SK-N-SH (cell line): ENCODE data around the gene GOLGA8B. TPM values are rescaled to one million over a fixed set of nuclear protein-coding genes. Genes with fewer than 3 reads are reported as not detected.
"Not testable (repeated sequence)": the region's sequence is repeated elsewhere in the genome, so short reads cannot be mapped to it uniquely, and the experiment has no call there.

Source experiments
- CTCF ChIA-PET: fragments of 300-600, 350-600 bp; formaldehyde crosslinking; extraction: SDS; loops from one replicate; lab custom pipeline; 2021; lab: Yijun Ruan, JAX
- POLR2A ChIA-PET: fragments of 350-600 bp; sonication (Branson Sonifier 250); formaldehyde crosslinking; extraction: SDS; loops from one replicate; lab custom pipeline; 2020; ENCODE audit warnings: antibody characterized with exemption, inconsistent platforms; lab: Yijun Ruan, JAX
- DNase-seq: peaks from one replicate; pipeline ENCODE4 v3.0.0; 2012
- H2AFZ ChIP-seq: fragments of 200-600 bp; sonication (generic); 2 replicates; pipeline ENCODE4 v1.8.1; 2016; ENCODE audit warnings: antibody characterized with exemption, mild to moderate bottlenecking, low read depth
- H3F3A ChIP-seq: fragments of 200-600 bp; sonication (generic); replicated peaks from 2 replicates; pipeline ENCODE3; 2016; ENCODE audit warnings: antibody characterized with exemption, mild to moderate bottlenecking; ENCODE audit not compliant: insufficient read depth
- H3K27ac ChIP-seq, 2 experiments: fragments of 200-500 bp in 1 of 2; fragments of 200-600 bp in 1 of 2; sonication (Bioruptor generic) in 1 of 2; sonication (generic), shearing (Covaris generic) in 1 of 2; 2 replicates each; pipeline versions ENCODE4 v1.5.1 to v1.6.1; 2014 to 2016; ENCODE audit warnings: low read depth in 2 of 2, inconsistent platforms in 1 of 2, low read length in 1 of 2, mild to moderate bottlenecking in 1 of 2, mixed read lengths in 1 of 2
- H3K27me3 ChIP-seq: fragments of 200-600 bp; sonication (generic), shearing (Covaris generic); 2 replicates; pipeline ENCODE4 v1.6.1; 2016; ENCODE audit warnings: mixed run types; ENCODE audit not compliant: insufficient read depth
- H3K36me3 ChIP-seq, 2 experiments: fragments of 200-500 bp in 1 of 2; fragments of 200-600 bp in 1 of 2; sonication (Bioruptor generic) in 1 of 2; sonication (generic) in 1 of 2; replicated peaks in 1 of 2; 2 replicates each; pipeline versions ENCODE3 to v1.5.1; 2014 to 2016; ENCODE audit warnings: low read length in 1 of 2, mild to moderate bottlenecking in 1 of 2; ENCODE audit not compliant: insufficient read depth in 2 of 2, control insufficient read depth in 1 of 2
- H3K4me1 ChIP-seq, 2 experiments: fragments of 200-500 bp in 1 of 2; fragments of 200-600 bp in 1 of 2; sonication (Bioruptor generic) in 1 of 2; sonication (generic), shearing (Covaris generic) in 1 of 2; 2 replicates each; pipeline versions ENCODE4 v1.5.1 to v1.6.1; 2014 to 2016; ENCODE audit warnings: low read depth in 1 of 2, low read length in 1 of 2, mixed run types in 1 of 2; ENCODE audit not compliant: insufficient read depth in 2 of 2, control insufficient read depth in 1 of 2
- H3K4me2 ChIP-seq: fragments of 200-600 bp; sonication (generic), shearing (Covaris generic); 2 replicates; pipeline ENCODE4 v1.6.1; 2017; ENCODE audit warnings: mixed run types
- H3K4me3 ChIP-seq, 2 experiments: fragments of 200-500 bp in 1 of 2; fragments of 200-600 bp in 1 of 2; sonication (Bioruptor generic) in 1 of 2; sonication (generic), shearing (Covaris generic) in 1 of 2; 2 replicates each; pipeline versions ENCODE4 v1.5.1 to v1.8.1; 2014 to 2016; ENCODE audit warnings: low read depth in 2 of 2, inconsistent platforms in 1 of 2, low read length in 1 of 2, mild to moderate bottlenecking in 1 of 2, mixed read lengths in 1 of 2, moderate library complexity in 1 of 2
- H3K79me2 ChIP-seq: fragments of 200-600 bp; sonication (generic); 2 replicates; pipeline ENCODE4 v1.8.1; 2017; ENCODE audit warnings: mild to moderate bottlenecking; ENCODE audit not compliant: insufficient read depth
- H3K9ac ChIP-seq: fragments of 200-600 bp; sonication (generic); 2 replicates; pipeline ENCODE4 v1.6.1; 2017; ENCODE audit warnings: mixed run types
- H3K9me2 ChIP-seq: fragments of 200-600 bp; sonication (generic); 2 replicates; pipeline ENCODE4 v1.6.1; 2017; ENCODE audit warnings: mixed run types
- H3K9me3 ChIP-seq: fragments of 200-600 bp; sonication (generic); 2 replicates; pipeline ENCODE4 v1.6.1; 2017; ENCODE audit warnings: mixed run types, mild to moderate bottlenecking, moderate library complexity
- H4K20me1 ChIP-seq: fragments of 200-600 bp; sonication (generic); 2 replicates; pipeline ENCODE4 v1.6.1; 2017; ENCODE audit warnings: mild to moderate bottlenecking, mixed run types; ENCODE audit not compliant: insufficient read depth
- CHD2 ChIP-seq: fragments of 150-350 bp; IDR thresholded peaks from 2 replicates; pipeline ENCODE4 v1.6.1; 2018; ENCODE audit warnings: low read length; ENCODE audit not compliant: partially characterized antibody
- ELF1 ChIP-seq: IDR thresholded peaks from 2 replicates; pipeline ENCODE4 v1.4.0; 2012
- EZH2phosphoT487 ChIP-seq: fragments of 200-600 bp; sonication (generic); IDR thresholded peaks from 2 replicates; pipeline ENCODE4 v1.6.1; 2017; ENCODE audit warnings: low read depth, mixed run types, mild to moderate bottlenecking, antibody characterized with exemption, moderate library complexity, borderline replicate concordance
- GABPA ChIP-seq: IDR thresholded peaks from 2 replicates; pipeline ENCODE4 v1.4.0; 2012; ENCODE audit warnings: low read depth, mild to moderate bottlenecking
- GATA2 ChIP-seq: sonication (generic); formaldehyde crosslinking; IDR thresholded peaks from 2 replicates; pipeline ENCODE4 v1.5.0; 2020; ENCODE audit warnings: mild to moderate bottlenecking, missing genetic modification reagents
- MAX ChIP-seq: IDR thresholded peaks from 2 replicates; pipeline ENCODE4 v1.4.0; 2012; ENCODE audit warnings: low read depth
- MXI1 ChIP-seq: IDR thresholded peaks from 2 replicates; pipeline ENCODE4 v1.6.1; 2012; ENCODE audit warnings: mild to moderate bottlenecking, low read depth, low read length, improper control_type of control experiment
- NRF1 ChIP-seq: IDR thresholded peaks from 2 replicates; pipeline ENCODE4 v1.6.1; 2012; ENCODE audit warnings: low read depth, mild to moderate bottlenecking, low read length
- POLR2AphosphoS5 ChIP-seq: IDR thresholded peaks from 2 replicates; pipeline ENCODE4 v1.6.1; 2012; ENCODE audit warnings: low read depth, low read length
- RCOR1 ChIP-seq: fragments of 150-350 bp; IDR thresholded peaks from 2 replicates; pipeline ENCODE4 v1.6.1; 2017; ENCODE audit warnings: antibody characterized with exemption, low read length
- SIN3A ChIP-seq: IDR thresholded peaks from 2 replicates; pipeline ENCODE4 v1.6.1; 2012; ENCODE audit warnings: low read depth, mild to moderate bottlenecking, low read length, moderate library complexity, borderline replicate concordance
- TAF1 ChIP-seq: IDR thresholded peaks from 2 replicates; pipeline ENCODE4 v1.6.1; 2012; ENCODE audit warnings: low read depth, mild to moderate bottlenecking, low read length, moderate library complexity, borderline replicate concordance
- USF2 ChIP-seq: fragments of 150-350 bp; IDR thresholded peaks from 2 replicates; pipeline ENCODE4 v1.6.1; 2017; ENCODE audit warnings: antibody characterized with exemption, low read length, low read depth, borderline replicate concordance
- YY1 ChIP-seq: IDR thresholded peaks from 2 replicates; pipeline ENCODE4 v1.4.0; 2012; ENCODE audit warnings: low read depth, mild to moderate bottlenecking
- WGBS: methylation state at CpG from one replicate; pipeline ENCODE4 v1.1.6; 2017; ENCODE audit warnings: low lambda C conversion rate; 5-methylcytosine and 5-hydroxymethylcytosine counted together
- polyA plus RNA-seq, 3 experiments: library from polyadenylated mRNA; depleted of rRNA; stranded (reverse); fragments of >200 nt; gene quantifications; 2 replicates each; pipeline ENCODE4 v1.2.3, GENCODE V29; 2012
- TF ChIP-seq, protein P1 (sequence below): fragments of 200-600 bp; sonication (generic); IDR thresholded peaks from 2 replicates; pipeline ENCODE4 v1.6.1; 2017; ENCODE audit warnings: antibody characterized with exemption, mild to moderate bottlenecking, moderate library complexity

Gene GOLGA8B
- polyA plus RNA-seq, 1 of the 3 experiments (the other 2 are of a cell fraction), result 96.6 TPM

DNA sequence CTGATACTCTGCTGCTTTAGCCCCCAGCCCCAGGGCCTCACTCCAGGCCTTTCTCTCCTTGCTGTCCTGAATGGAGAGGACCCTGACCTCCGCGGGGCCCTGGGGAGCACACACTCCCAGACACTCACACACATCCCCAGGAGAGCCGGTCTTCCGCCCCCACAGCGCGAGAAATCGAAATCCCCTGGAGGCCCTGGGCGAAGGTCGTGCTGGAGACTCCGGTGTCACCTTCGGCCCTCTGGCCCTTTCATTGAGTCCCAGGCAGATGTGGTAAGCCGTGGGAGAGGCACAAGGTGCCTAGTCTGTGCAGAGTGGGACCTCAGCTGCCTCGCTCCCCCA lies 848 bp upstream of the GOLGA8B start (continued):
- TF ChIP-seq NRF1 (no peak), YY1 (no peak), GABPA (no peak)
- TF ChIP-seq, protein P1, sequence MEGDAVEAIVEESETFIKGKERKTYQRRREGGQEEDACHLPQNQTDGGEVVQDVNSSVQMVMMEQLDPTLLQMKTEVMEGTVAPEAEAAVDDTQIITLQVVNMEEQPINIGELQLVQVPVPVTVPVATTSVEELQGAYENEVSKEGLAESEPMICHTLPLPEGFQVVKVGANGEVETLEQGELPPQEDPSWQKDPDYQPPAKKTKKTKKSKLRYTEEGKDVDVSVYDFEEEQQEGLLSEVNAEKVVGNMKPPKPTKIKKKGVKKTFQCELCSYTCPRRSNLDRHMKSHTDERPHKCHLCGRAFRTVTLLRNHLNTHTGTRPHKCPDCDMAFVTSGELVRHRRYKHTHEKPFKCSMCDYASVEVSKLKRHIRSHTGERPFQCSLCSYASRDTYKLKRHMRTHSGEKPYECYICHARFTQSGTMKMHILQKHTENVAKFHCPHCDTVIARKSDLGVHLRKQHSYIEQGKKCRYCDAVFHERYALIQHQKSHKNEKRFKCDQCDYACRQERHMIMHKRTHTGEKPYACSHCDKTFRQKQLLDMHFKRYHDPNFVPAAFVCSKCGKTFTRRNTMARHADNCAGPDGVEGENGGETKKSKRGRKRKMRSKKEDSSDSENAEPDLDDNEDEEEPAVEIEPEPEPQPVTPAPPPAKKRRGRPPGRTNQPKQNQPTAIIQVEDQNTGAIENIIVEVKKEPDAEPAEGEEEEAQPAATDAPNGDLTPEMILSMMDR, result no peak

DNA sequence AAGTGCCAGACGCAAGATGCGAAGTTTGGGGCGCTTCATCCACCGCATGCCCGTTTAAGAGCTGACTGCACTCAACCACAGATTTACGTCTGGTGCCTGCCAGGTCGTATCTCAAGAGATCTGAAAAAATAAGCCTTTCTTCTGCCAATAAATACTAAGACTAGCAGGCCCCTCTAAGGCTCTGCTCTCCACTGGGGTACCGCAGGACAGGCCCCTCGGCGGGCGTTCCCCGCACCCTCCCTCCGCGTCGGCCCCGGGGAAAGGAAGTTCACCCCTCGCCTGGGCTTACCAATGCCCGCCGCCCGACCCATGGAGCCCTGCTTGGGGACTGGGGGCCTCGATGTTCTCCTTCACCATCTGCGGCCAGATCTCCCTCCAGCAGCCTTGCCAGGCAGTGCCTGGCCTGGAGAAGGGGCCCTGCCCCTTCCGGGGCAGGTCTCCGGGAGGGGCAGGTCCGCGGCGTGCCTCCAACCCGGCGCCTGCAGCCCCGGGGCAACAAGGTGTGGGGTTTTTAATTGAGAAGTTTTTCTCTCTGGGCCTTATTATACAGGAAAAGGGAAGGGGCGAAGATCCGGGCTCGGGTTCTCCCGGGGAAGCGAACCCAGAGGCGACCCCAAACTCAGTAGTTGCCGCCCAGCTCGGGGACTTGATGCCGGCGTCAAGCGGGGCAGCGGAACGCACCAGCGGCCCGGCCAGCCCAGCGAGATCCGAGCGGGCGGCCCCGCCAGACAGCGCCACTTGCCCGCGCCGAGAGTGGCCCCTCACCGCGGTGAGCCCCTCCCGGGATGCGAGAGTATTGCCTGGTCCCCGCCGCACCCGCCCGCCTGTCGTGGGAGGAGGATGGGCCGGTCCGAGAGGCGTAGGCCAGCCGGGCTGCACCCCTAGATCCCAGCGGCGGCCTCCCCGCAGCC lies 735 bp downstream of the GOLGA8B start:
- H3K27ac ChIP-seq, result peak overlapping the region in 1 of 2 experiments; percentile 60; a peak in 2 of 4 replicates
- DNase-seq, result peak; percentile 82
- H3K79me2 ChIP-seq, result peaks cover 32% of the 10 kb centered on the region
- 0 out of 2 replicates have a peak, but pooled peaks cover 6% of the 10 kb centered on the region for H4K20me1 ChIP-seq
- ChIA-PET POLR2A (interaction anchor here (1.6 kb wide), 1 partner anchor 216 kb away, joined by 3 read pairs; the partner anchor contains the start of gene LPCAT4), CTCF (interaction anchor here (1.5 to 2.1 kb wide), 4 partner anchors 31 to 373 kb away, joined by 3 to 7 read pairs (median 4); partner anchors contain the start of genes KATNBL1, LPCAT4, NOP10 and NUTM1)
- peak overlapping the region; percentile 88 for H2AFZ ChIP-seq
- H3K27me3 ChIP-seq, result no peaks in the 10 kb centered on the region
- peak overlapping the region; percentile 95 for H3K4me2 ChIP-seq
- peaks cover 0 to 21% of the 10 kb centered on the region in 2 experiments; a peak in 1 of 4 replicates for H3K4me1 ChIP-seq
- H3K4me3 ChIP-seq, result peak overlapping the region; percentile 82 to 88
- peak overlapping the region; percentile 76 for H3K9ac ChIP-seq
- 9% methylated on average over 41 of the region's 70 CpGs for WGBS
- H3K9me2 ChIP-seq, result no peaks in the 10 kb centered on the region
- H3F3A ChIP-seq, result peaks cover 9% of the 10 kb centered on the region
- TF ChIP-seq POLR2AphosphoS5 (peak; percentile 35; the same call in 1 of the 2 replicates), RCOR1 (no peak), TAF1 (0 out of 2 replicates have a peak, but pooled peaks have one; percentile 28), SIN3A (0 out of 2 replicates have a peak, but pooled peaks have one; percentile 9), EZH2phosphoT487 (no peak), USF2 (no peak), MAX (peak; percentile 53; the same call in 1 of the 2 replicates), GATA2 (CRISPR knock-in tag) (no peak), MXI1 (peak; percentile 75; the same call in 1 of the 2 replicates), NRF1 (no peak), ELF1 (no peak), GABPA (peak; percentile 42; the same call in 1 of the 2 replicates), CHD2 (no peak)
- TF ChIP-seq, protein P1, result no peak
- H3K9me3 ChIP-seq, result no peaks in the 10 kb centered on the region
- H3K36me3 ChIP-seq, result no peaks in the 10 kb centered on the region

DNA sequence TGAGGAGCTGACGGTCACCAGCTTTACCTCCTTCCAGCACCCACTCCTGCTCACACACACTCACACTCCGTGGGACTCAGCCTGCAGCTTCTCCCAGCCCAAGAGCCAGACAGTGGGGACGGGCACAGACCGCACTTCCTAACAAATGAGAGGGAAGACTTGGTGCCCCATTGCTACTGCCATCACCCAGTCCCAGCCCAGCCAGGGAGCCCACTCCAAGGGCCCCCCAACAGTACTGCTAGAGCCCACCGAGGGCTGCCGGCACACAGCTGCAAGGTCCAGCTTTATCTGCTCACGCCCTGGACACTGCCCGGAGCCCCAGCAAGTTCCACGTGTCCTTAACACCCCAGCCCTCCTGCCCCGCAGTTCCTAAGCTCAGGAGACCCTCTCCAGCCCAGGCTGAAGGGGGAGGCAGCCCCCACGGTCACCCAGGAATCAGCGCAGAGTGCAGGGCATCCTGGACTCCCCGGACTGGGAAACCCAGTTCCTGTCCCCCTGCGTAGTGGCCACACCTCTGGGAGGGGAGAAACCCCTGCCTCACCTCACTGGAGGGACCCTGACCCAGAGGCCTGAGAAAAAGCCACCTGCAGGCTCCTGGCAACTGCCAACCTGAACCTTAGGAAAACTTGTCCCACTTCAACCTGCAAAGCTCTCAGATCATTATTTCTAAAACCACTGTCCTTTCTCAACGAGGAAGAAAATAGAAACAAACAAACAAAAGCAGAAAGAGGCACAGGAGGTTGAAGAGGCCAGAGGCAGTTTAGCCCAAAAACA lies 1.6 kb downstream of the GOLGA8B start:
- POLR2A ChIA-PET, H3F3A ChIP-seq, H3K9me2 ChIP-seq, H3K9me3 ChIP-seq, DNase-seq, H3K27ac ChIP-seq, H4K20me1 ChIP-seq, H3K27me3 ChIP-seq, H3K36me3 ChIP-seq: not testable (repeated sequence)
- peaks cover 0 to 21% of the 10 kb centered on the region in 2 experiments; a peak in 1 of 4 replicates for H3K4me1 ChIP-seq
- peaks cover 34% of the 10 kb centered on the region for H3K79me2 ChIP-seq
- H2AFZ ChIP-seq, result peak overlapping the region; percentile 88; the same call in 1 of the 2 replicates
- peak overlapping the region; percentile 76 for H3K9ac ChIP-seq
- peak overlapping the region; percentile 82 to 88 for H3K4me3 ChIP-seq
- CTCF ChIA-PET, result interaction anchor here (1.5 to 1.7 kb wide), 3 partner anchors 32 to 372 kb away, joined by 3 to 4 read pairs (median 4); partner anchors contain the start of genes KATNBL1, NOP10 and NUTM1
- H3K4me2 ChIP-seq, result peak overlapping the region; percentile 95
- WGBS, result 91% methylated on average over 15 of the region's 15 CpGs
